K562 (cell line): ENCODE measurements around the gene CCDC88C. TPM values are rescaled to one million over a fixed set of nuclear protein-coding genes. Genes with fewer than 3 reads are reported as not detected.

Experiments
- AFF4 ChIP-seq: sonication (generic); formaldehyde crosslinking; IDR thresholded peaks from 2 replicates; pipeline ENCODE4 v1.8.0; 2023; ENCODE audit warnings: mild to moderate bottlenecking, missing genetic modification reagents
- BCL6 ChIP-seq: fragments of 250-450 bp; sonication (Bioruptor Pico); IDR thresholded peaks from 2 replicates; pipeline ENCODE4 v1.4.0; 2020
- E2F4 ChIP-seq: sonication (generic); formaldehyde crosslinking; IDR thresholded peaks from 2 replicates; pipeline ENCODE4 v1.8.0; 2022; ENCODE audit warnings: mild to moderate bottlenecking, low read depth, missing genetic modification reagents
- EZH2 ChIP-seq: IDR thresholded peaks from 2 replicates; pipeline ENCODE4 v1.6.1; 2012; ENCODE audit warnings: low read depth, mild to moderate bottlenecking, inconsistent platforms, low read length, borderline replicate concordance
- FOS ChIP-seq: IDR thresholded peaks from 3 replicates; pipeline ENCODE4 v1.6.1; 2011; ENCODE audit not compliant: insufficient read length; ENCODE audit errors: extremely low read depth
- MEF2D ChIP-seq: conservative IDR thresholded peaks from 2 replicates; pipeline ENCODE4 v1.6.1; 2016; ENCODE audit warnings: low read depth, missing genetic modification characterization, missing compliant biosample characterization
- RERE ChIP-seq: sonication (generic); formaldehyde crosslinking; IDR thresholded peaks from 2 replicates; pipeline ENCODE4 v1.8.0; 2023; ENCODE audit warnings: missing genetic modification reagents, mild to moderate bottlenecking, borderline replicate concordance
- SAFB2 ChIP-seq: fragments of 200-400 bp; formaldehyde crosslinking; IDR thresholded peaks from 2 replicates; pipeline ENCODE4 v1.6.1; 2018; ENCODE audit warnings: borderline replicate concordance, low read length, low read depth, moderate library complexity; ENCODE audit not compliant: severe bottlenecking
- SOX6 ChIP-seq: fragments of 450-650 bp; IDR thresholded peaks from 2 replicates; pipeline ENCODE4 v1.6.1; 2014; ENCODE audit warnings: mild to moderate bottlenecking
- TAF15 ChIP-seq: fragments of 200-400 bp; formaldehyde crosslinking; IDR thresholded peaks from 2 replicates; pipeline ENCODE4 v1.6.1; 2017; ENCODE audit warnings: mild to moderate bottlenecking, low read depth, low read length, moderate library complexity
- TEAD1 ChIP-seq, 2 experiments: fragments of 450-650 bp in 1 of 2; sonication (generic) in 1 of 2; formaldehyde crosslinking; IDR thresholded peaks; 2 replicates each; pipeline versions ENCODE4 v1.4.0 to v1.8.0; 2020 to 2022; ENCODE audit warnings: mild to moderate bottlenecking in 2 of 2, missing genetic modification reagents in 1 of 2
- polyA plus RNA-seq, 8 experiments: library from polyadenylated mRNA; depleted of rRNA in 4 of 8; stranded (reverse) in 5 of 8; unstranded in 3 of 8; fragments of >200 nt; fragmentation: Nextera tagmentation in 2 of 8; fragmentation: Illumina TruSeq in 1 of 8; extraction: Ambion mirVana in 2 of 8; extraction: Trizol in 1 of 8; gene quantifications; 2 replicates each; pipeline versions ENCODE4 v1.2.1 to v1.2.3, GENCODE V29; 2011 to 2014; ENCODE audit warnings: inconsistent platforms in 1 of 8, missing spikeins in 1 of 8
- total RNA-seq, 7 experiments: library from RNA; depleted of rRNA in 6 of 7; stranded (reverse); fragments of >200 nt in 6 of 7; fragmentation: Illumina TruSeq in 2 of 7; extraction: Trizol in 2 of 7; gene quantifications; 2 replicates each; pipeline versions ENCODE4 v1.2.1 to v1.2.3, GENCODE V29; 2011 to 2021; ENCODE audit warnings: low replicate concordance in 1 of 7

CCDC88C gene
- total and polyA plus RNA-seq, 9 of the 15 experiments (the other 6 are each of a cell fraction or from before 2014, with no cell fraction given), result 0.62 to 22.5 (median 10.7) TPM

GRCh38 chr14:91389150-91389549, 28.5 kb downstream of the CCDC88C start (continued):
- no peak for TF ChIP-seq RERE
- no peak for TF ChIP-seq AFF4
- no peak for TF ChIP-seq TAF15
- TF ChIP-seq TEAD1 (CRISPR knock-in tag; IDR thresholded peaks at IDR 0.05), result no peak
- TF ChIP-seq EZH2, result no peak
- TF ChIP-seq FOS, result no peak
- no peak for TF ChIP-seq BCL6 (CRISPR knock-in tag)
- no peak for TF ChIP-seq SOX6
- TF ChIP-seq SAFB2, result no peak
- TF ChIP-seq E2F4 (CRISPR knock-in tag), result no peak
- no peak for TF ChIP-seq MEF2D (tag)
